Bladder microvascular endothelial cell (primary cell): ENCODE results near the gene RIPK1. TPM values are rescaled to one million over a fixed set of nuclear protein-coding genes. Genes with fewer than 3 reads are reported as not detected.

ENCODE experiments used
- total RNA-seq: library from RNA; depleted of rRNA; stranded (reverse); fragments of >200 nt; gene quantifications from 2 replicates; pipeline ENCODE4 v1.2.3, GENCODE V29; 2014

The RIPK1 gene
- total RNA-seq: 19.1 and 31.5 TPM in 2 replicates

DNA sequence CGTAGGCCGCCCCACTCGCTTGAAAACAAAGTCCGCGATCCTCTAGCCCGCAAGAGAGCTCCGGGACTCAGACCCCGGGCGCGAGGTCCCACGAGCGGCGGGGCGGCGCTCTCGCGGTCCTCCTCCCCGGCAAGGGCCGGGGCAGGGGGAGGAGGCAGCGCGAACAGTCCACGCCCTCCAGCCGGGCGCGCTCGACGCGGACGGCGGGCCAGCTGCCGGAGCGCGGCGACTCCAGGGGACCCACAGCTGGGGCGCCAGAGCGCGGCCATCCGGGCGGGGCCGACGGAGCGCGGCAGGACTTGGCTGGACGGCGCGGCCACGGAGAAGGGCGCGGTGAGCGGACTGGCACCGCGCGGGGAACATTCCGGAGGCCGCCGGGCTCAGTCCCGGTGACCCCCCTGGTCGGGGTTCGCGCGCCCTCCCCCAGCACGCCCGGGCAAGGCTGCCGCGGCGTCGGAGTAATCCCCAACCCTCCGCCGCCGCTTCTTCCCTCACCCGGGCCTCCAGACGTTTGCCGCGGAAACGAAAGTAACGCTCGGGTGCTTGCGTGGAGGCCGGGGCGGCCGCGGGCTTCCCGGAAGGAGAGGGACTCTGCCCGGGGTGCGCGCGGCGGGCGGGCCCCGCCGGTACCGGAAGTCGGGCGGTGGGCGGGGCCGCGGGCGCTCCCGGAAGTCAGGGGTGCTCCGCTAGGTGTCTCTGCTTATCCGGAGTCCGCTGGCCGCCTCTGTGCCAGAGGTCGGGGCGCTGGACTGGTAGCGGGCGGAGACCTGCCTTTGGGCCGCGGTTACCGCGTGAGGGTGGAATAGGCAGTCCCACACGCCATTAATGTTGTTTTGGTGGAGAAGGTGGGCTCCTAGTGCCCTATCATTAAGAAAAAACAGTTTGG, at the start of gene RIPK1:
Gene RIPK1, plus strand, starts transcription at position 166 of the 886 bp plus-strand sequence. CDS start 8,330 bp downstream, outside the sequence.

DNA sequence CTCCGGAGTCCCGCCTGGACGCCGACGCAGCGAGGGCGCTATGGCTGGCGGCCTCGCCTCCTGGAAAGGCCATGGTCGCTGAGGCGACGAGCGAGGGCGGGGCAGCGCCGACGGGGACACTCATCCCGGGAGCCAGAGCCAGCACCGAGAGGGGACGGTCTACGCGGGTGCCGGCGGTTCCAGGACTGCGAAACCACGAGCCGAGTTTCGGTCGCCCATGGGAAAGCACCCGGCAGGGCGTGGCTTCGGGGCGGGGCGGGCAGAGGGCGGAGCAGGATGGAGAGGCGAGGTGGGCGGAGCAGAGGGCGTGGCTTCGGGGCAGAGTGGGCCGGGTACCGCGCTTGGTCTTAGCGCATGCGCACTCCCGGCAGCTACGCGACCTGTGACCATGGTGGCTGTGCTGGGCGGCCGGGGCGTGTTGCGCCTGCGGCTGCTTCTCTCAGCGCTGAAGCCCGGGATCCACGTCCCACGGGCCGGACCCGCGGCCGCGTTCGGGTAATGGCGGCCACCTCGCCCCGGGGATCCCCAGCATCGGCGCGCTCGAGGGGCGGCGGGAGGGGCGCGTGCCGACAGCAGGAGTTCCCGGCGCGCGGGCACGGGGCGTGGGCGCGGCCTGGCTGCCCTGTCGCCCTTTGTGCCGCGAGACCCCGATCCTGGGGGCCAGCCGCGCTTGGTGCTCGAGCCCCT, 50.2 kb downstream of the RIPK1 start, which contains the start of gene BPHL:
Gene BPHL, plus strand, starts transcription at position 359 of the 687 bp plus-strand sequence. Its CDS starts 30 bp downstream, at position 389.

DNA sequence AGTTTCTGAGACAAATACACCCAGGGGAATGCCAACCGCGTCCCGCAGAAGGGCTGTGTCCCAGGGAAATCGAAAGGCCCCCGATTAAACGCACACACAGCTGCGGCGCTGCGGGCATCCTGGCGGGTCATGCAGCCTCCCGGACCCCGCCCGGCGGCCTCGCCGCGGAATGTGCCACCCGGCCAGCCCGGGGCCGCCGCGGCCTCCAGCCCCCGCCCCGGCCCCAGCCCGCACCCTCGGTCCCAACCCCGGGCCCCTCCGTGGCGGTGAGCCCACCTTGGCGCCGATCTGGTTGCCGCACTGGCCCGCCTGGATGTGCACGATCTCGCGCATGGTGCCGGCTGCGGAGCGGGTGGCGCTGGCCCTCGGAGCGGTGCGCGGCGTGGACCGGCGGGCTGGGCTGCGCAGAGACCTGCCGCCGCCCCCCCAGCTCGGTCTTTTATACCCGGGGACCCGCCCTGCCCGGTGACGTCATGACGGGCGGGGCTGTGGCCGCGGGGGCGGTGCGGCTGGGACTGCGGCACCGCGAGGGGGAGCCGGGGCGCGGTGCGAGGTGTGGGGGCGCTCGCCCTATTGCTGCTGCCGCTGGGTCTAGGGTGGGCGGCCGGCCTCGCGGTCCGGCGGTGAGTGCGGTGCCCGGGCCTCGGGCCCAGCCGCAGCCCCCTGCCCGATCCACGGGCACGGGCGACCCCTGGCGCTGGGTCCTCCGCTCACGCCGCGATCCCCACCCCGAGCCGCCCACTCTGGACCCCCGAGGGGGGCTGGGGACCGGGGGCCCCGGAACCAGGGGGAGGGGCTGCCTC, 89.0 kb downstream of the RIPK1 start, which contains the start of gene TUBB2A:
Gene TUBB2A, minus strand, starts transcription at position 414 of the 803 bp plus-strand sequence. Its CDS starts 81 bp downstream, at position 333.

Other genes starting within 250 kb of the RIPK1 start
- gene SERPINB1, start 226.6 kb upstream of the RIPK1 start, total RNA-seq: 18.2 and 46.9 TPM in 2 replicates
- 23.3 and 51.3 TPM in 2 replicates for gene SERPINB9, start 165.2 kb upstream of the RIPK1 start, total RNA-seq
- 110 and 114 TPM in 2 replicates for gene SERPINB6, start 96.9 kb upstream of the RIPK1 start, total RNA-seq
- 15.9 and 19.8 TPM in 2 replicates for gene NQO2, start 68.6 kb upstream of the RIPK1 start, total RNA-seq
- gene BPHL, start 50.2 kb downstream of the RIPK1 start, total RNA-seq: 10.0 and 15.2 TPM in 2 replicates
- 57.5 and 91.3 TPM in 2 replicates for gene TUBB2A, start 89.0 kb downstream of the RIPK1 start, total RNA-seq
- 3.4 and 8.1 TPM in 2 replicates for gene TUBB2B, start 159.2 kb downstream of the RIPK1 start, total RNA-seq
- 30.6 and 62.7 TPM in 2 replicates for gene PSMG4, start 190.5 kb downstream of the RIPK1 start, total RNA-seq